GM12865 (cell line): Measurements from ENCODE around the gene GNAI2.
A peak's percentile ranks its signal among the peaks of the same experiment; 100 is the strongest.

ENCODE experiments used
- DNase-seq: peaks from one replicate; pipeline ENCODE4 v3.0.0; 2010; ENCODE audit warnings: low read depth
- H3K4me3 ChIP-seq: 2 replicates; pipeline ENCODE4 v1.5.1; 2011; ENCODE audit warnings: mild to moderate bottlenecking, low read depth, low read length, control low read depth
- CTCF ChIP-seq: IDR thresholded peaks from 2 replicates; pipeline ENCODE4 v1.5.1; 2011; ENCODE audit warnings: low read length, control low read depth, low read depth, inconsistent platforms; ENCODE audit not compliant: insufficient read depth; ENCODE audit errors: missing control alignments

Gene GNAI2

GRCh38 chr3:50212502-50212901 lies 23.5 kb upstream of the GNAI2 start:
- DNase-seq, result no peak
- TF ChIP-seq CTCF, result peak; percentile 19
- H3K4me3 ChIP-seq, result no peak overlapping the region

DNA sequence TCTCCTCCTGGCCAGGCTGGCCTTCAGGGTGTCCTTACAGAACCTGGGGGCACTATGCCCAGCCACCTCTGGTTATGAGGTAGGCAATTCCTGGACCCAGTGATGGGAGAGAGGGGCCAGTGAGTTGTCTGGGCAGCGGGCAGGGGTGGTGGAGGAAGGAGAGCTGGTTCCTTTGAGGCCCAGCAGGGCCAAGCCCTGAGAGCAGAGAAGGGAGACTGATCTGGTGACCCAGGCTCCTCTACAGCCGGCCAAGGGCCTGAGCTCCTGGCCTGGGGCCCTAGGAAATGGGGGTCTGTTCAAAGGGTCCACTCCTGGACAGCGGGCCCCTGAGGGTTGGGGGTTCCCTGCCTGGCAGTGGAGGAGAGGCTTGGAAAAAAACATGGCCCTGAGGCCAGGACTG lies 23.0 kb upstream of the GNAI2 start:
- TF ChIP-seq CTCF, result no peak
- no peak for DNase-seq

GRCh38 chr3:50213373-50213772 lies 22.6 kb upstream of the GNAI2 start:
- no peak overlapping the region for H3K4me3 ChIP-seq
- TF ChIP-seq CTCF, result no peak
- DNase-seq, result no peak

More for the DNA sequence above, 23.0 kb upstream of the GNAI2 start:
- no peak overlapping the region for H3K4me3 ChIP-seq

DNA sequence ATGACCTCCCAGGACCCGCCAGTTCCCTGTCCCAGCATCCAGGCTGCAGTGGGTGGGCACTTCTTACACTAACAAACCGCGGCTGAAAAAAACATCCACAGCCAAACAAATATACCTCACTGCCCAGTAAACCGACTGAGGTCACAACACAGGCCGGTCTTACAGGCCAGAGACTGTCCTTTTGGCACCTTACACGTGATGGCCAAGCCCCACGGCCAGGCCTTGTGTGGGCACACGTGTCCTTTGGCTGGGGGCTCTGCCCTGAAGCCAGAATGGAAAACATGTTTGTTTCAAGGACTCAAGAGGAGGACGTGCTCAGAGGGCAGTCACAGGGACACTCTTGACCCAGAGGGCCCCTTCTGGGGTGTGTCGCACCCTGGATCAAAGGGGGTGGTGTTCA lies 21.2 kb upstream of the GNAI2 start:
- DNase-seq, result no peak
- H3K4me3 ChIP-seq, result no peak overlapping the region
- TF ChIP-seq CTCF, result no peak

GRCh38 chr3:50215529-50215928 lies 20.5 kb upstream of the GNAI2 start:
- DNase-seq, result no peak
- TF ChIP-seq CTCF, result no peak
- H3K4me3 ChIP-seq, result no peak overlapping the region

- no peak for TF ChIP-seq CTCF
- no peak for DNase-seq
- H3K4me3 ChIP-seq, result no peak overlapping the region
Measured at GRCh38 chr3:50217681-50218080, 18.3 kb upstream of the GNAI2 start.

- TF ChIP-seq CTCF, result no peak
- no peak for DNase-seq
Measured at GRCh38 chr3:50218448-50218847, 17.6 kb upstream of the GNAI2 start.

More at GRCh38 chr3:50218448-50218847, 17.6 kb upstream of the GNAI2 start:
- no peak overlapping the region for H3K4me3 ChIP-seq
